Mammary epithelial cell (primary cell): ENCODE results near the gene FREM1.

Source experiments
- EZH2 ChIP-seq: IDR thresholded peaks from 2 replicates; pipeline ENCODE4 v1.6.1; 2012; ENCODE audit warnings: low read length, inconsistent platforms, borderline replicate concordance
- TF ChIP-seq, protein P1 (sequence below), 2 donors: IDR thresholded peaks in 1 of 2; conservative IDR thresholded peaks in 1 of 2; 2 replicates each; pipeline ENCODE4 v1.5.1; 2011 to 2012; ENCODE audit warnings: inconsistent platforms in 2 of 2, low read length in 2 of 2, mild to moderate bottlenecking in 2 of 2, control low read depth in 1 of 2, low read depth in 1 of 2; ENCODE audit not compliant: insufficient read depth in 1 of 2; ENCODE audit errors: extremely low read depth in 1 of 2

DNA sequence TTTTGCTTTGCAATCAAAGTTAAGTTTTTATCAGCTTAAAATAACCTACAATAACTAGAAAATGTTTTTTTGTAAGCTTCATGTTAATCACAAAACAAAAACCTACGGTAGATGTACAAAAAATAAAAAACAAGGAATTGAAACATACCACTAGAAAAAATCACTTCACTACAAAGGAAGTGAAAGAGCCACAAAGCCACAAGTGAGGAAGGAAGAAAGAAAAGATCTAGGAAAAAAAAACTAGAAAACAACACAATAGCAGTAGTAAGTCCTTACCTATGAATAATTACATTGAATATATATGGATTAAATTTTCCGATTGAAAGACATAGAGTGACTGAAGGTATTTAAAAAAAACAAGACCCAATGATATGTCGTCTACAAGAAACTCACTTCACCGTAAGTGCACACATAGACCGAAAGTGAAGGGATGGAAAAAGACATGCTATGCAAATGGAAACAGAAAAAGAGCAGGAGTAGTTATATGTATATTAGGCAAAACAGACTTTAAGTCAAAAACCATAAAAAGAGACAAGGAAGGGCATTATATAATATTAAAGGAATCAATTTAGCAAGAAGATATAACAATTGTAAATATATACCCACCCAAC lies 203.6 kb downstream of the FREM1 start:
- TF ChIP-seq, protein P1, sequence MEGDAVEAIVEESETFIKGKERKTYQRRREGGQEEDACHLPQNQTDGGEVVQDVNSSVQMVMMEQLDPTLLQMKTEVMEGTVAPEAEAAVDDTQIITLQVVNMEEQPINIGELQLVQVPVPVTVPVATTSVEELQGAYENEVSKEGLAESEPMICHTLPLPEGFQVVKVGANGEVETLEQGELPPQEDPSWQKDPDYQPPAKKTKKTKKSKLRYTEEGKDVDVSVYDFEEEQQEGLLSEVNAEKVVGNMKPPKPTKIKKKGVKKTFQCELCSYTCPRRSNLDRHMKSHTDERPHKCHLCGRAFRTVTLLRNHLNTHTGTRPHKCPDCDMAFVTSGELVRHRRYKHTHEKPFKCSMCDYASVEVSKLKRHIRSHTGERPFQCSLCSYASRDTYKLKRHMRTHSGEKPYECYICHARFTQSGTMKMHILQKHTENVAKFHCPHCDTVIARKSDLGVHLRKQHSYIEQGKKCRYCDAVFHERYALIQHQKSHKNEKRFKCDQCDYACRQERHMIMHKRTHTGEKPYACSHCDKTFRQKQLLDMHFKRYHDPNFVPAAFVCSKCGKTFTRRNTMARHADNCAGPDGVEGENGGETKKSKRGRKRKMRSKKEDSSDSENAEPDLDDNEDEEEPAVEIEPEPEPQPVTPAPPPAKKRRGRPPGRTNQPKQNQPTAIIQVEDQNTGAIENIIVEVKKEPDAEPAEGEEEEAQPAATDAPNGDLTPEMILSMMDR (conservative IDR thresholded peaks at IDR 0.05 in 1 of 2, IDR thresholded peaks at IDR 0.05 in 1 of 2; ENCODE audit: extremely low read depth in 1 of 2, insufficient read depth in 1 of 2, low read depth in 1 of 2, low read length in 2 of 2): no peak
- no peak for TF ChIP-seq EZH2
